ENCODE data around the gene RASSF6.

GRCh38 chr4:73660808-73661207, 40.6 kb upstream of the RASSF6 start:
- TF ChIP-seq ARNT (IDR thresholded peaks at IDR 0.05), result no peak
- TF ChIP-seq L3MBTL2 (conservative IDR thresholded peaks at IDR 0.05), result no peak
- TF ChIP-seq CTBP1 (IDR thresholded peaks at IDR 0.05; ENCODE audit: borderline replicate concordance), result no peak
- TF ChIP-seq LEF1 (IDR thresholded peaks at IDR 0.05; ENCODE audit: borderline replicate concordance), result no peak
- TF ChIP-seq FOXK2 (IDR thresholded peaks at IDR 0.05), result no peak
- TF ChIP-seq ZNF384 (IDR thresholded peaks at IDR 0.05), result no peak
- no peak for TF ChIP-seq FOXM1 (IDR thresholded peaks at IDR 0.05; ENCODE audit: borderline replicate concordance)
- TF ChIP-seq NFRKB (IDR thresholded peaks at IDR 0.05), result no peak
